SW 1271 (cell line): ENCODE results near the gene STX1A.

Experiments used
- DNase-seq, 2 experiments: peaks; one replicate each; lab custom pipeline; 2025; lab: John Stamatoyannopoulos, UW

Gene STX1A

DNA sequence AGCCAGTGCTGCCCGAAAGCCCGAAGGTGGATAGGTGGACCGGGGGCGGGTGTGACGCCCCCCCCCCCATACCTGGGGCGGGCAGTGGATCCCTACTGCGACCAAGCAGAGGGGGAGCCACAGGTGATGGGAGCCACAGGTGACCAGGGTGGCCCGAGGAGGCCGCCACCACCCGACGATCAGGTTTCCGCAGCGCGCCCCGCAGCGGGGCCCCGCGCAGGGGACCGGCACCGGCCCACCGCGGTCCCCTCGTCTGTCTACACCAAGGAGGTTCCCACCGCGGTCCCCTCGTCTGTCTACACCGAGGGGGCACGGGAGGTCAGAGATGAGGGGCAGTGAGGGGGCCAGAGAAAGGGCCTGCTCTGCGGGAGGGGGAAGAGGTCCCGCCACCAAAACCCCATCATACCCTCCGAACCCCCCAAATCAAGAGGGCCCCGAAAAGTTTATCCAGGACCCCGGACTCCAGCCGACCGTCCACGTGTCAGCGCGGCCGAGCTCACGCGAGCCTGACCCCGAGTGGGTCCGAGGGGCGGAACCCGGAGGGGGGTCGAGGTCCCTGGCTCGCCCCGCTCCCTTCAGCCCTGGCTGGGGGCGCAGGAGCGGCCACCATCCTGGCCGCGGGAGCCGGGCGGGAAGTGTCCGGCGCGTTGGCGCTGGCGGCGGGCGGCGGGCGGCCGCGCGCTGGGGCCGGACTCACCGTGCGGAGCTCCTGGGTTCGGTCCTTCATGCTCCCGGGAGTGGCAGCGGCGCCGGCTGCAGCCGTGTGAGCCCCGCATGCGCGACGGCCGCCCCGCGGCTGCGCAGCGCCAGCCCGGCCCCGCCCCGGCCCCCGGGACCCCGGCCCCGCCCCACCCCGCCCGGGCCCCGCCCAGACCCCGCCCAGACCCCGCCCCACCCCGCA lies at the start of gene STX1A:
STX1A (minus strand) TSS at position 765 of the 901 bp plus-strand sequence; CDS start at position 727, 38 bp downstream.
- DNase-seq: peak in 1 of 2 experiments; percentile 18

GRCh38 chr7:73768641-73769480 lies 49.4 kb upstream of the STX1A start:
- DNase-seq: no peak

DNA sequence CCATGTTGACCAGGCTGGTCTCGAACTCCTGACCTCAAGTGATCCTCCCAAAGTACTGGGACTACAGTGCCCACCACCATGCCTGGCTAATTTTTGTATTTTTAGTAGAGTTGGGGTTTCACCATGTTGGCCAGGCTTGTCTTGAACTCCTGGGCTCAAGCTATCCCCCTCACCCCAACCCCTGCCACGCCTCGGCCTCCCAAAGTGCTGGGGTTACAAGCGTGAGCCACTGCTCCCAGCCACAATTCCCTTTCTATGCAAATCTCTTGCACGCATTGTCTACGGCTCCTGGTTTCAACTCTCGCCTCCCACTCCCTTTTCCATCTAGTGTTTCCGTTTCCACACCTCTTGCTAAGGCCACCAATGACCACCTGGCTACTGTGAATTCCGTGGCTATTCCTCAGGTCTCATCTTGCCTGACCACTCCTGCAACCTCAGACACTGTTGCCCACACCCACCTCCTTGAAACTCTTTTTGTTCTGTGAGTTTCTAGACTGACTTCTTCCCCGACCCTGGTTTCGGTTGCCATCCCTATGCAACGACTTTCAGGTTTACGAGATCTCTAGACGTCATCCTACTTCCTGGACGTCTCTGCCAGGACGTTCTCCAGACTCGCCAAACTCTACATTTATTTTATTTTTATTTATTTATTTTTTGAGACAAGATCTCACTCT lies 47.2 kb upstream of the STX1A start:
- DNase-seq: no peak

DNA sequence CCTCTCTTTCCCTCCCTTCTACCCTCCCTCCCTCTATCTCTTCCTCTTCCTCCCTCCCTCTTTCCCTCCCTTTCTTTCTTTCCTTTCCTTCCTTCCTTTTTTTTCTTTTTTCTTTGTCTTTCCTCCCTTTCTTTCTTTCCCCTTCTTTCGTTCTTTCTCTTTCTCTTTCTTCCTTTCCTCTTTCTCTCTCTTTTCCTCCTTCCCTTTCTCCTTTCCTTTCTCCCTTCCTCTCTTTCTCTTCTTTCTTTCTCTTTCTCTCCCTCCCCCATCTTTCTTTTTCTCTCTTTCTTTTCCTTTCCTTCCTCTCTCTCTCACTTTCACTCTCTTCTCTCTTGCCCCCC lies 43.2 kb upstream of the STX1A start:
- DNase-seq: no peak

GRCh38 chr7:73761854-73762658 lies 42.6 kb upstream of the STX1A start:
- DNase-seq: no peak

DNA sequence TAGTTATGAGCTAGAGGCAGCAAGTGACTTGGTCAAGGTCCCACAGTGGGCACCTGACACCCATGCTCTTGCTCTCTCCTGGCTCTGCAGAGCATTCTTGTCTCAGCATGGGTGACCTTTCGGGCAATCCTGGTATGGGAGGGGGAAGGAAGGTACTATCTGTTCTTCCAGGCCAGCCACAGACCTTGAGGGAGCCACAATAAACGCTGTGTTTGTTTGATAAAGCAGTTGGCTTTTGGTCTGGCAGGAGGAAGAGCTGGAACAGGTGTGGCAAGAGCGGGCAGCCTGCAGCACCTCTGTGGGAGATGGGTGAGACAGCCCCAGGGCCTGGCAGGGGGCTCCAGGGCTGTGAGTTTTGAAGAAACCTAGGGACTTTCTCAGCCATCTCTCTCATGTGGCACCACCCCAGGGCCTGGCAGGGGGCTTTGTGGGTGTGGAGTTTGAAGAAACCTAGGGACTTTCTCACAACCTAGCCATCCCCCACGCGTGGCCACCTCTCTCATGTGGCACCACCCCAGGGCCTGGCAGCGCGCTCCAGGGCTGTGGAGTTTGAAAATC lies 39.2 kb upstream of the STX1A start:
- DNase-seq: no peak

GRCh38 chr7:73749931-73750776 lies 30.7 kb upstream of the STX1A start:
- DNase-seq: no peak

- no peak for DNase-seq
Measured at GRCh38 chr7:73746378-73746777, 26.9 kb upstream of the STX1A start.

GRCh38 chr7:73742753-73743641 lies 23.5 kb upstream of the STX1A start:
- no peak for DNase-seq

- DNase-seq: no peak
Measured at GRCh38 chr7:73742338-73742752, 22.9 kb upstream of the STX1A start.

DNA sequence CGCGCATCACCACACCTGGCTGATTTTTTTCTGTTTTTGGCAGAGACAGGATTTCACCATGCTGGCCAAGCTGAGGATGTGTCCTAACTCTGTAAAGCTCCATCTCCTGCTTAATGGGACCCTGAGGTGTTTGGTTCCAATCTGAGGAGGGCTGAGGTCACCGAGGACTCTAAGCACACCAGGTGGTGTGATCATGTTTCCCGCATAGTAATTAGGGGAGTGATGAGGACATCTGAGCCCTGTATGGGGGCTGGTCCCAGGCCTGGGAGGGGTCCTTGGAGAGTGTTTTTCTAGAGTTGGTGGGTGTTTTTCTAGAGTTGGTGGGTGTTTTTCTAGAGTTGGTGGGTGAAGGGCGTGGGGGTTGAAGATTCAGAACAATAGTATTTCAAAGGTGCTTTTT lies 22.1 kb upstream of the STX1A start:
- no peak for DNase-seq

GRCh38 chr7:73740771-73741170 lies 21.3 kb upstream of the STX1A start:
- no peak for DNase-seq

GRCh38 chr7:73740212-73740611 lies 20.7 kb upstream of the STX1A start:
- DNase-seq: no peak

- DNase-seq: no peak
Measured at GRCh38 chr7:73739387-73739767, 19.9 kb upstream of the STX1A start.

DNA sequence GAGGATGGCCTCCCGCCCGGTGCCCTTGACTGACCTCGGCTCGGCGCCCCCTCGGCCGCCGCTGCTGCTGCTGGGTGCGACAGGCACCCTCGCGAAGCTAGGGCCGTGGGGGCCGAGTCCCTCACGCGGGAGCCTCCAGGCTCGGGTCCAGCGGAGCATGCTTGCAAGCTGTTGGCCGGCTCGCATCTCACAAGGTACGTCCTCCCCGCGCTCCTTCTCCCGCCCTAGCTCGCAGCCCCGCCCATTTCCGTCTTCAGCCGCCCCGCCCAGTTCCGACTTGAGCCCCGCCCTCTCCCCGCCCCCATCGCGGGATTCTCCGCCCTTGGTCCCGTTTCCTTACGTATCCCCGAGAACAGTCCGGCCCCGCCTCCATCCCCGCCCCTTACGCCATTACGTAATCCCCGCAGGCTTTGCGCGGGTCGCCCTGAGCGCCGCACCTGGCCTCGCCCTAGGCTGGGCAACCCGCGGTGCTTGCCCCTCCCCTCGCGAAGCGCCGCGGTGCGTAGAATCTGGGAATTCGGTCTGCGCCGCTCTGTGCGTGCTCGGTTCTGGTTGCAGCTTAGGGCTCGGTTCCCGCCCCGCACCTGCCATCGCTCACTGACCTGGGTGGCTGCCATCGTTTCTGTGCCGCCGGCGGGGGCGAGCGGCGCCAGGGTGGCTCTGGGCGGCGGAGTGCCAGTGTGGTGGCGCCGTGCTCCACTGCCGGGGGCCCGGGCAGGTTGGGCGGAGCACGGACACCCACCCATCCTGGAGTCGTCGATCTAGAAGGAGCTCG lies 19.3 kb upstream of the STX1A start, which contains the start of gene ABHD11:
ABHD11 (minus strand) TSS at position 191 of the 775 bp plus-strand sequence; CDS start at position 159, 32 bp downstream.
- peak; percentile 71 to 94 for DNase-seq

DNA sequence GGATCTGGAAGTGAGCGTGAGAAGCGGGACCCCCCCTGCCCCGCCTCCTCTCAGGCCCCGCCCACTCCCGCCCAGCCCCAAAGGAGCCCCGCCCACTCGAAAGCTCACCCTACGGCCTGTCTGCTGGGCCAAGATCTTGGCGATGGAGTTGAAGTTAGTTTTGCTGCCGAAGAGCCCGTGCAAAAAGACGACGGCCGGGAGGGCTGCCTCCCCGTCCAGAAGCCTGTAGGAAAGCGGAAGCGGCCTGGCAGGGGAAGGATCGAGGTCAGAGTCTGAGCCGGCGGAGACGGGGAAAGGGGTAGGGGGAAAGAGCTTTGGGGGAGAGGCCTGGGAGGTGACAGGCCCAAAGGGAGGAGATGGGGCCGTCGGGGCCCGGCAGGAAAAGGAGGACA lies 18.7 kb upstream of the STX1A start:
- peak in 1 of 2 experiments; percentile 48 for DNase-seq

- no peak for DNase-seq
Measured at GRCh38 chr7:73737491-73738219, 18.2 kb upstream of the STX1A start.

- DNase-seq: no peak
Measured at GRCh38 chr7:73736885-73737284, 17.4 kb upstream of the STX1A start.
